Vagina (tissue), 2 donors: ENCODE data around the gene MRPL3. TPM values are rescaled to one million over a fixed set of nuclear protein-coding genes. Genes with fewer than 3 reads are reported as not detected.

Experiments
- DNase-seq, 2 donors: peaks; one replicate each; pipeline ENCODE4 v3.0.0-alpha.2; 2017; ENCODE audit errors: extremely low spot score in 2 of 2
- H3K27ac ChIP-seq: fragments of 200-600 bp; sonication (generic); one replicate; pipeline ENCODE4 v1.5.1; 2019
- H3K27me3 ChIP-seq: fragments of 200-600 bp; sonication (generic); one replicate; pipeline ENCODE4 v1.5.1; 2019
- H3K36me3 ChIP-seq, 2 donors: fragments of 200-600 bp; sonication (generic); one replicate each; pipeline ENCODE4 v1.5.1; 2017 to 2019
- H3K4me1 ChIP-seq: fragments of 200-600 bp; sonication (generic); one replicate; pipeline ENCODE4 v1.5.1; 2019
- H3K4me3 ChIP-seq, 2 donors: fragments of 200-600 bp; sonication (generic); 1 replicate in 1 of 2; 2 replicates in 1 of 2; pipeline ENCODE4 v1.5.1; 2016 to 2019
- H3K9me3 ChIP-seq: fragments of 200-600 bp; sonication (generic); one replicate; pipeline ENCODE4 v1.5.1; 2019
- POLR2A ChIP-seq, 2 donors: fragments of 450-650 bp; IDR thresholded peaks; one replicate each; pipeline ENCODE4 v1.6.1; 2017; ENCODE audit warnings: antibody characterized with exemption in 2 of 2, mild to moderate bottlenecking in 2 of 2, moderate library complexity in 2 of 2
- POLR2AphosphoS5 ChIP-seq, 2 donors: sonication (generic); formaldehyde crosslinking; IDR thresholded peaks; one replicate each; pipeline ENCODE4 v1.9.0; 2017; ENCODE audit warnings: antibody characterized with exemption in 2 of 2, mild to moderate bottlenecking in 2 of 2, low read depth in 1 of 2; ENCODE audit not compliant: insufficient read depth in 1 of 2
- intact Hi-C: fragments of 100-400 bp; cut with DNase I; formaldehyde crosslinking; loops from one replicate; pipeline ENCODE4 v1.15.1; 2023
- total RNA-seq: library from RNA; depleted of rRNA; stranded (reverse); fragments of >200 nt; gene quantifications from one replicate; pipeline ENCODE4 v1.2.3, GENCODE V29; 2016
- TF ChIP-seq, protein P1 (sequence below), 3 experiments: fragments of 450-650 bp in 2 of 3; fragments of 200-600 bp in 1 of 3; sonication (generic) in 1 of 3; IDR thresholded peaks; one replicate each; pipeline ENCODE4 v1.5.1; 2017 to 2019; ENCODE audit warnings: antibody characterized with exemption in 3 of 3, mild to moderate bottlenecking in 2 of 3, moderate library complexity in 2 of 3

The MRPL3 gene
- total RNA-seq, 1 donor from 2014 or later: 52.3 TPM

- H3K36me3 ChIP-seq: peaks cover 0 to 40% of the 10 kb centered on the region in 2 donors
- no peak for DNase-seq
- TF ChIP-seq POLR2A (IDR thresholded peaks at IDR 0.05) (no peak), POLR2AphosphoS5 (IDR thresholded peaks at IDR 0.05; ENCODE audit: insufficient read depth in 1 of 2, low read depth in 1 of 2) (no peak)
- TF ChIP-seq, protein P1, sequence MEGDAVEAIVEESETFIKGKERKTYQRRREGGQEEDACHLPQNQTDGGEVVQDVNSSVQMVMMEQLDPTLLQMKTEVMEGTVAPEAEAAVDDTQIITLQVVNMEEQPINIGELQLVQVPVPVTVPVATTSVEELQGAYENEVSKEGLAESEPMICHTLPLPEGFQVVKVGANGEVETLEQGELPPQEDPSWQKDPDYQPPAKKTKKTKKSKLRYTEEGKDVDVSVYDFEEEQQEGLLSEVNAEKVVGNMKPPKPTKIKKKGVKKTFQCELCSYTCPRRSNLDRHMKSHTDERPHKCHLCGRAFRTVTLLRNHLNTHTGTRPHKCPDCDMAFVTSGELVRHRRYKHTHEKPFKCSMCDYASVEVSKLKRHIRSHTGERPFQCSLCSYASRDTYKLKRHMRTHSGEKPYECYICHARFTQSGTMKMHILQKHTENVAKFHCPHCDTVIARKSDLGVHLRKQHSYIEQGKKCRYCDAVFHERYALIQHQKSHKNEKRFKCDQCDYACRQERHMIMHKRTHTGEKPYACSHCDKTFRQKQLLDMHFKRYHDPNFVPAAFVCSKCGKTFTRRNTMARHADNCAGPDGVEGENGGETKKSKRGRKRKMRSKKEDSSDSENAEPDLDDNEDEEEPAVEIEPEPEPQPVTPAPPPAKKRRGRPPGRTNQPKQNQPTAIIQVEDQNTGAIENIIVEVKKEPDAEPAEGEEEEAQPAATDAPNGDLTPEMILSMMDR (IDR thresholded peaks at IDR 0.05): no peak
- no peak overlapping the region for H3K4me3 ChIP-seq
- no peaks in the 10 kb centered on the region for H3K9me3 ChIP-seq
- no peaks in the 10 kb centered on the region for H3K4me1 ChIP-seq
- H3K27me3 ChIP-seq: no peaks in the 10 kb centered on the region
- intact Hi-C loops: no loop called here
- H3K27ac ChIP-seq: no peak overlapping the region
Observed at GRCh38 chr3:131470377-131470776, 32.4 kb downstream of the MRPL3 start.

DNA sequence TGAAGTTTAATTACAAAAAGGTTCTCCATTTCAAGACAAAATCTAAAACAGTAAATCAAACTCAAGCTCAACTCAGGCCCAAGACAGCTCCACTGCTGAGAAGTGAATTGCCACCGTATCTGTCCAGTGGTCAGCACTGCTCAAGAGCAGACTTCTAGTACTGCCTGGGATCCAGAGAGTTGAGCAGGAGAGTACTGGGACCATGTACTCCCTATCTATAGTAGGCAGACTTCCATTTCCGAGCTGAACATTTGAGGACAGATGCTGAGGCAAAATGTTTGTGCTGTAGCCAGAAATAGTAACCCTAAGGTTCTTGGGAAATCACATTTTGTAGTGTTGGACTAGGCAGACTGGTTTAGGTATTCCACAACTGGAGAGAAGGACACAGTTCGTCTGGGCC is 44.1 kb downstream of the MRPL3 start:
- no peak overlapping the region for H3K4me3 ChIP-seq
- intact Hi-C loops: no loop called here
- no peaks in the 10 kb centered on the region for H3K4me1 ChIP-seq
- no peaks in the 10 kb centered on the region for H3K9me3 ChIP-seq
- H3K36me3 ChIP-seq: peaks cover 0 to 12% of the 10 kb centered on the region in 2 donors
- no peaks in the 10 kb centered on the region for H3K27me3 ChIP-seq
- H3K27ac ChIP-seq: no peak overlapping the region
- no peak for DNase-seq
- TF ChIP-seq POLR2AphosphoS5 (IDR thresholded peaks at IDR 0.05; ENCODE audit: insufficient read depth in 1 of 2, low read depth in 1 of 2) (no peak), POLR2A (IDR thresholded peaks at IDR 0.05) (no peak)
- TF ChIP-seq, protein P1 (IDR thresholded peaks at IDR 0.05): no peak

DNA sequence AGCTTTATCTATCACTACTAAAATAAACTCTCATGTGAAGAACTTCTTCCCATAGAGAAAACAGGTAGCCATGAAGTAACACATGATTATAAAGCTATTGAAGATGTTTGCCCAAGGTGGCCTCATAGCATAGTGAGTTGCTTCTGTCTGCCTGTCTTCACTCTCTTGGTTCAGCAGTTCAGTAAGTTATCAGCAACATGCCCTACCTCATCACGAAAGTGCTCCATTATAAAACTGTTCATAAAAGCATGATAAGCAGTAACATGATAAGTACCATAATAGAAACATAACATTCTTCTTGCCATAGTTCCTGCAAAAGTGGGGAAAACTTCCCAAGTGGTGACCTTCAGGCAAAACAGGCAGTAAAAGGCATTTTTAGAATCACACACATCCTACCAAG is 45.6 kb downstream of the MRPL3 start:
- Histone ChIP-seq H3K27me3 (no peaks in the 10 kb centered on the region), H3K4me1 (no peaks in the 10 kb centered on the region), H3K4me3 (no peak overlapping the region), H3K27ac (no peak overlapping the region), H3K36me3 (peaks cover 0 to 10% of the 10 kb centered on the region in 2 donors), H3K9me3 (no peaks in the 10 kb centered on the region)
- intact Hi-C loops: no loop called here
- no peak for DNase-seq
- TF ChIP-seq, protein P1 (IDR thresholded peaks at IDR 0.05): no peak
- TF ChIP-seq POLR2A (IDR thresholded peaks at IDR 0.05) (no peak), POLR2AphosphoS5 (IDR thresholded peaks at IDR 0.05; ENCODE audit: insufficient read depth in 1 of 2, low read depth in 1 of 2) (no peak)

DNA sequence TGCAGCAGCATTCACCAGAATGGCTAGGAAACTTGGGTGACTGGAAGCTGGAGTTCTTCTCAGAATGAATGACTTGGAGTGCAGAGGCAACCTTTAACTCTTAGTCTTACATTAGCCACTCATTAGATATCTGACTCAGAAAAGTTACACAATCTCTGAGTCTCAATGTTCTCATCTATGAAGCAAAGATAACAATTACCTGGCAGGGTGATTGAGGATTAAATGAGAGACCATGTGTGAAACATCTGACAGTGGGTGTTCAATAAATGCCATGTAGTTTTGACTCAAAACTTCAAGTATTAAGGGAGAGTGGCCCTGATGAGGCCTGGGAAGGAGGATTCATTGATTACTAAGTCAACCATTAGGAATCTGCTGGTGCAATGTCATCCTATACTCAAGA is 48.3 kb downstream of the MRPL3 start:
- TF ChIP-seq POLR2A (IDR thresholded peaks at IDR 0.05): no peak
- no peak for TF ChIP-seq POLR2AphosphoS5 (IDR thresholded peaks at IDR 0.05; ENCODE audit: insufficient read depth in 1 of 2, low read depth in 1 of 2)
- TF ChIP-seq, protein P1 (IDR thresholded peaks at IDR 0.05): no peak
- Histone ChIP-seq H3K4me3 (no peak overlapping the region), H3K27me3 (no peaks in the 10 kb centered on the region), H3K4me1 (no peaks in the 10 kb centered on the region), H3K9me3 (no peaks in the 10 kb centered on the region), H3K27ac (no peak overlapping the region), H3K36me3 (peaks cover 0 to 3% of the 10 kb centered on the region in 2 donors)
- intact Hi-C loops: no loop called here
- DNase-seq: no peak

DNA sequence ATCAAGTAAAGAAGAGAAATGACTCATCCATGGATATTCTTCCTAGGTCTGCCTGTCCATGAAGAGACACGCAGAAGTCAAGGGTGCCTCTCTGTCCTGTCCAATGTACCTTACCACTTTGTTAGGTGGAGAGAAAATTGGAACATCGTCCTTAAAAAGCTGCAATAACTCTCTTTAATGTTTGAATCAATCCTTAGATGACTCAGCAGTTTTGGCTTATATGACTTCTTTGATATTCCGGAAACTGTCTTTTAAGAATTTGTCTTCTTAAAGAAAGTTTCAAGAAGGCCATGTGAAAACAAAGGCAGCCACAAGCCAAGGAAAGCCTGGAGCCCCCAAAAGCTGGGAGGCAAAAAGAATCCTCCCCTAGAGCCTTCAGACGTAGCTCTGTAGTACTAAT is 49.2 kb downstream of the MRPL3 start:
- H3K9me3 ChIP-seq: no peaks in the 10 kb centered on the region

More for the DNA sequence above, 49.2 kb downstream of the MRPL3 start:
- TF ChIP-seq POLR2AphosphoS5 (IDR thresholded peaks at IDR 0.05; ENCODE audit: insufficient read depth in 1 of 2, low read depth in 1 of 2): no peak
- TF ChIP-seq POLR2A (IDR thresholded peaks at IDR 0.05): no peak
- TF ChIP-seq, protein P1 (IDR thresholded peaks at IDR 0.05): no peak
- H3K36me3 ChIP-seq: no peaks in the 10 kb centered on the region
- H3K27me3 ChIP-seq: no peaks in the 10 kb centered on the region
- H3K4me3 ChIP-seq: no peak overlapping the region
- no peaks in the 10 kb centered on the region for H3K4me1 ChIP-seq
- H3K27ac ChIP-seq: no peak overlapping the region
- intact Hi-C loops: no loop called here
- DNase-seq: no peak
